Measurements from ENCODE around the gene MAML2.

DNA sequence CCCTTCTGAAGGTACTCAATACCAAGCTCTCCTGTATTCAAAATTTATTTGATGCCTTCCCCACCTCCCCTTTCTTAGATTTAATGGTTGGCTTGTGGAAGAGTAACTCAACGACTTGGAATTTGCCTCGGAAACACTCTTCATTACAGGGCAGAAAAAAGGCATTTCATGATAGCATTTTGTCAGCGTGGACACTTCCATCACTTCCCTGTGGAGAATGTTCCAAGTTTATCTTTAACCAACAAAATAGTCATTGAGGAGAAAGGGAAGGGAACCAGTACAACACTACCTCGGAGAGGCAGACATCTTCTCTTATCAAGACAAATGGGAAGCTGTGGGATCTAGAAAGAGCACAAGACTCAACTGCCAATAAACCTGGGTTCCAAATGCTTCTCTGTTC, 241.8 kb downstream of the MAML2 start:
- no peak for TF ChIP-seq EZH2 (optimal IDR thresholded peaks at IDR 0.05; ENCODE audit: low read depth, low read length)
- TF ChIP-seq, protein P1, sequence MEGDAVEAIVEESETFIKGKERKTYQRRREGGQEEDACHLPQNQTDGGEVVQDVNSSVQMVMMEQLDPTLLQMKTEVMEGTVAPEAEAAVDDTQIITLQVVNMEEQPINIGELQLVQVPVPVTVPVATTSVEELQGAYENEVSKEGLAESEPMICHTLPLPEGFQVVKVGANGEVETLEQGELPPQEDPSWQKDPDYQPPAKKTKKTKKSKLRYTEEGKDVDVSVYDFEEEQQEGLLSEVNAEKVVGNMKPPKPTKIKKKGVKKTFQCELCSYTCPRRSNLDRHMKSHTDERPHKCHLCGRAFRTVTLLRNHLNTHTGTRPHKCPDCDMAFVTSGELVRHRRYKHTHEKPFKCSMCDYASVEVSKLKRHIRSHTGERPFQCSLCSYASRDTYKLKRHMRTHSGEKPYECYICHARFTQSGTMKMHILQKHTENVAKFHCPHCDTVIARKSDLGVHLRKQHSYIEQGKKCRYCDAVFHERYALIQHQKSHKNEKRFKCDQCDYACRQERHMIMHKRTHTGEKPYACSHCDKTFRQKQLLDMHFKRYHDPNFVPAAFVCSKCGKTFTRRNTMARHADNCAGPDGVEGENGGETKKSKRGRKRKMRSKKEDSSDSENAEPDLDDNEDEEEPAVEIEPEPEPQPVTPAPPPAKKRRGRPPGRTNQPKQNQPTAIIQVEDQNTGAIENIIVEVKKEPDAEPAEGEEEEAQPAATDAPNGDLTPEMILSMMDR (IDR thresholded peaks at IDR 0.05; ENCODE audit: low read length): no peak

All from MM.1S (cell line).